Measurements from ENCODE around the gene B3GAT1.

The B3GAT1 gene

DNA sequence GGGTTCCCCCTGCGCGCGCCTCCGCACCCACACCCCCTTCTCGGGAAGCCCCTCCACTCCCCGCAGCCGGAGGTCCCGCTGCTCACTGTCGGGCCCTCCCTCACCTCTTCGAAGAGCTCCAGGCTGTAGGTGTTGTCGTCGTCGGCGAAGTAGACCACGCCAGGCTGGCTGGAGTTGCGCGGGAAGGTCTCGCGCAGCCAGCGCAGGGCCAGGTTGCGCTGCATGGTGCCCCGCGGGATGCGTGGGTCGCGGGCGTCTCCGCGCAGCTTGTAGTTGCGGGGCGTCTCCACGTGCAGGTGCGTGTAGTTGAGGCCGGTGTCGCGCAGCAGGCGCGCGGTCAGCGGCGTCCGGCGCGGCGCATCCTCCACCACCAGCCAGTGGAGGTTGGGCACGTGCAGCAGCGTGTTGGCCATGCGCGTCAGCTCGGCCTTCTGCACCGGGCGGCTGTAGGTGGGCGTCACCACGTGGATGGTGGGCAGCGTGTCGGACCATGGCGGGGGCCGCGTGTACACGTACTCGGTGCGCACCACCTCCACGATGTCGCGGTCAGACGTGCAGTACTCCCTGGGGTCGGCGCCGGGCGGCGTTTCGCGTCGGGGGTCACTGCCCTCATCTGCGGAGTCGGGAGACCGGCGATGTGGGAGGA lies 28.3 kb downstream of the B3GAT1 start:
- no peak overlapping the region for H3K4me3 ChIP-seq (ENCODE audit: low read depth, low read length)
- DNase-seq (ENCODE audit: low read depth, low spot score), result no peak
- in situ Hi-C loops (cut with HindIII; ENCODE audit: low sequenced_read_pairs), result no loop called here
- TF ChIP-seq, protein P1, sequence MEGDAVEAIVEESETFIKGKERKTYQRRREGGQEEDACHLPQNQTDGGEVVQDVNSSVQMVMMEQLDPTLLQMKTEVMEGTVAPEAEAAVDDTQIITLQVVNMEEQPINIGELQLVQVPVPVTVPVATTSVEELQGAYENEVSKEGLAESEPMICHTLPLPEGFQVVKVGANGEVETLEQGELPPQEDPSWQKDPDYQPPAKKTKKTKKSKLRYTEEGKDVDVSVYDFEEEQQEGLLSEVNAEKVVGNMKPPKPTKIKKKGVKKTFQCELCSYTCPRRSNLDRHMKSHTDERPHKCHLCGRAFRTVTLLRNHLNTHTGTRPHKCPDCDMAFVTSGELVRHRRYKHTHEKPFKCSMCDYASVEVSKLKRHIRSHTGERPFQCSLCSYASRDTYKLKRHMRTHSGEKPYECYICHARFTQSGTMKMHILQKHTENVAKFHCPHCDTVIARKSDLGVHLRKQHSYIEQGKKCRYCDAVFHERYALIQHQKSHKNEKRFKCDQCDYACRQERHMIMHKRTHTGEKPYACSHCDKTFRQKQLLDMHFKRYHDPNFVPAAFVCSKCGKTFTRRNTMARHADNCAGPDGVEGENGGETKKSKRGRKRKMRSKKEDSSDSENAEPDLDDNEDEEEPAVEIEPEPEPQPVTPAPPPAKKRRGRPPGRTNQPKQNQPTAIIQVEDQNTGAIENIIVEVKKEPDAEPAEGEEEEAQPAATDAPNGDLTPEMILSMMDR (IDR thresholded peaks at IDR 0.05; ENCODE audit: low read depth, low read length), result no peak

DNA sequence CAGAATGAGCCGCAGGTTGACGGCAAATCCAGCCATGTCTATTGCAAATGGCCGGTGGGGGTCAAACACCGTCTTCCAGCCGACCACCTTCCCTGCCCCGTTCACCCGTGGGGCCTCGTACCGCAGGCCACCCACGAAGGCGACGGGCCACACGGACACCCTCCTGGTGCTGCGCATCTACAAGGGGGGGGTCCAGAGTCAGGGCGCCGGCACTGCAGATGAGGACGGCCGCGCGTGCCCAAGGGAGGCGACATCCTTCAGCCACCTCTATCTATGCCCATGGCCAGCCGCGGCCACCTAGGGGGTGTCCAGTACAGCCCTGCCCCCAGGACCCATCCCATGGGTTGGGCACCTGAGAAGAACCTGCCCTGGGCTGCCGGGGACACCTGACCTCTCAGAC lies 29.2 kb downstream of the B3GAT1 start:
- in situ Hi-C loops (cut with HindIII; ENCODE audit: low sequenced_read_pairs), result no loop called here
- DNase-seq (ENCODE audit: low read depth, low spot score), result no peak
- TF ChIP-seq, protein P1 (IDR thresholded peaks at IDR 0.05; ENCODE audit: low read depth, low read length), result no peak
- no peak overlapping the region for H3K4me3 ChIP-seq (ENCODE audit: low read depth, low read length)

DNA sequence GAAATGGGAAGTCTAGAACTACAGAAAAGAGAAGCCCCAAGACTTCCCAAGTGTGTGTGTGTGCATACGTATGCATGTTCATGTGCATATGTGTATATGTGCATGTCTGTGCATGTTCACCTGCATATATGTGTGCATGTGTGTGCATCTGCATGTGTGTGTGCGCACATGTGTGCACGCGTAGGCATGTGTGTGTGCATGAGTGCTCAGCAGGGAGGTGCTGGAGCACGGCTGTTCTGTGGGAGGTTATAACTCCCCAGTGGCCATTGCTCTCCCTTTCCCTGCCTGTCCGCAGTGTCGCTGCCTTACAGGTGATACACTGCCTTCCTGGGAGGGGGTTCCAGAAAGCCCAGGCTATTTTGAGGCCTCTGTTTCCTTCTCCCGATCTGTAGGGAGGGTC lies 29.8 kb downstream of the B3GAT1 start:
- in situ Hi-C loops (cut with HindIII; ENCODE audit: low sequenced_read_pairs), result no loop called here
- TF ChIP-seq, protein P1 (IDR thresholded peaks at IDR 0.05; ENCODE audit: low read depth, low read length), result no peak
- H3K4me3 ChIP-seq (ENCODE audit: low read depth, low read length), result no peak overlapping the region
- no peak for DNase-seq (ENCODE audit: low read depth, low spot score)

DNA sequence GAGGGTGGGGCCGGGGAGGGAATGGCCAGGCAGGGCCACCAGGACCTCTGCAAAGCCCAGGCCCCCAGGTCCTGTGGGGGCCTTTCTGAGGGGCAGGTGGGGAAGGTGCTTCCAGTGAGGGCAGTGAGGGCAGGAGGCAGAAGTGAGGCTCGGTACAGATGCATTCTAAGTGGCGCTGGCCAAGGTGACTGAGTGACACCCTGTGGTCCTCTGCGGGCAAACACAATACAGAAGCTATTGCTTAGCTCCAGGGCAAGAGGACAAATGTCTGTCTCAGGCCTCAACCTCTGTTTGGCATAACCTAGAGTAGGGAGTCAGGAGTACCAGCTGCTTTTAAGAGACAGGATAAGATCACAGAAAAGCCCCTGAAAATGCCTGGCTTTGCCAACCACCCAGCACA lies 31.3 kb downstream of the B3GAT1 start:
- in situ Hi-C loops (cut with HindIII; ENCODE audit: low sequenced_read_pairs), result no loop called here
- H3K4me3 ChIP-seq (ENCODE audit: low read depth, low read length), result no peak overlapping the region
- TF ChIP-seq, protein P1 (IDR thresholded peaks at IDR 0.05; ENCODE audit: low read depth, low read length), result no peak
- no peak for DNase-seq (ENCODE audit: low read depth, low spot score)

DNA sequence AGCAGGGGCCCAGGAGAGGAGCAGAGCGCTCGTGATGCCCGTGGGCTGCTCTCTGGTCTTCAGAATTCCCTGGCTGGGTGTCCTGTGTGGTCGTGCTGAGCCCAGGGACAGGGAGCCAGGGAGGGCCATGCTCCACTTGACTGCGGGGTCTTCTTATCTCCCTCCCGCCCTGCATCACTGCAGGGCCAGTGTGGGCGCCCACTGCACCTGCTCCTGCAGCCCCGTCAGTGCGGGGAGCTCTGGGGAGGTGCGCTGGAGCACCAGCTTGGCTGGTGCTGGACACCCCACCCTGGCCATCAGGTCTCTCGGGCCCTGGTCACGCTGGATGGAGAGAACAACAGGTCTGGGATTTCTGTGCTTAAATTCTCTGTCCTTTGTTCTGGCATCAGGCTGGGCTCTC lies 31.8 kb downstream of the B3GAT1 start:
- in situ Hi-C loops (cut with HindIII; ENCODE audit: low sequenced_read_pairs), result no loop called here
- H3K4me3 ChIP-seq (ENCODE audit: low read depth, low read length), result no peak overlapping the region
- DNase-seq (ENCODE audit: low read depth, low spot score), result no peak
- TF ChIP-seq, protein P1 (IDR thresholded peaks at IDR 0.05; ENCODE audit: low read depth, low read length), result no peak

DNA sequence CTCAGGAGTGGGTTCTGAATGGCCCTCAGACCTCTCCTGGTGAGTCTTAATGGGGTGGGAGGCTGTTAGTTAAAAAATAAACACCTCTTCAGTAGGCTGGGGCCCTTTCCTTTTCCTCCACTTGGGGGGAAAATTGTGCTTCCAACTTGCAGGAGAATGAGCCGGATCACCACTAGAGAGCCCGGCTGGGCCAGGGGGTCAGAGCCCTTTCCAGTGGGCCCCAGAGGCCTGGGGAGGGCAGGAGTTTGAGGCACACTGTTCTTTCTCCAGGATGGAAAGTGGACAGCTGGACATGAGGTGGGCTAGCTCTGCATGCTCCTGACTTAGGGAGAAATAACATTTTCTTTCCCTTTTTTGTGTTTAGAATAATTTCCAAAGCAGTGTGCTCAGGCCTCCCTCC lies 32.8 kb downstream of the B3GAT1 start:
- no peak overlapping the region for H3K4me3 ChIP-seq (ENCODE audit: low read depth, low read length)
- in situ Hi-C loops (cut with HindIII; ENCODE audit: low sequenced_read_pairs), result no loop called here
- TF ChIP-seq, protein P1 (IDR thresholded peaks at IDR 0.05; ENCODE audit: low read depth, low read length), result no peak
- no peak for DNase-seq (ENCODE audit: low read depth, low spot score)
